ENCODE results near the gene GDI1. TPM values are rescaled to one million over a fixed set of nuclear protein-coding genes. Genes with fewer than 3 reads are reported as not detected.

The GDI1 gene
- total RNA-seq, 1 donor from 2014 or later = 108 TPM

- no peak for TF ChIP-seq CTCF (IDR thresholded peaks at IDR 0.05)
- no peaks in the 10 kb centered on the region for H3K9me3 ChIP-seq
- H3K27ac ChIP-seq = no peak overlapping the region
- H3K27me3 ChIP-seq = no peaks in the 10 kb centered on the region
- DNase-seq = no peak
- ATAC-seq = no peak
- peaks cover 5% of the 10 kb centered on the region for H3K36me3 ChIP-seq
- intact Hi-C loops (cut with DNase I) = no loop called here
- H3K4me3 ChIP-seq = no peak overlapping the region
- H3K4me1 ChIP-seq = no peaks in the 10 kb centered on the region
Observed at GRCh38 chrX:154471839-154472684, 35.1 kb downstream of the GDI1 start.

DNA sequence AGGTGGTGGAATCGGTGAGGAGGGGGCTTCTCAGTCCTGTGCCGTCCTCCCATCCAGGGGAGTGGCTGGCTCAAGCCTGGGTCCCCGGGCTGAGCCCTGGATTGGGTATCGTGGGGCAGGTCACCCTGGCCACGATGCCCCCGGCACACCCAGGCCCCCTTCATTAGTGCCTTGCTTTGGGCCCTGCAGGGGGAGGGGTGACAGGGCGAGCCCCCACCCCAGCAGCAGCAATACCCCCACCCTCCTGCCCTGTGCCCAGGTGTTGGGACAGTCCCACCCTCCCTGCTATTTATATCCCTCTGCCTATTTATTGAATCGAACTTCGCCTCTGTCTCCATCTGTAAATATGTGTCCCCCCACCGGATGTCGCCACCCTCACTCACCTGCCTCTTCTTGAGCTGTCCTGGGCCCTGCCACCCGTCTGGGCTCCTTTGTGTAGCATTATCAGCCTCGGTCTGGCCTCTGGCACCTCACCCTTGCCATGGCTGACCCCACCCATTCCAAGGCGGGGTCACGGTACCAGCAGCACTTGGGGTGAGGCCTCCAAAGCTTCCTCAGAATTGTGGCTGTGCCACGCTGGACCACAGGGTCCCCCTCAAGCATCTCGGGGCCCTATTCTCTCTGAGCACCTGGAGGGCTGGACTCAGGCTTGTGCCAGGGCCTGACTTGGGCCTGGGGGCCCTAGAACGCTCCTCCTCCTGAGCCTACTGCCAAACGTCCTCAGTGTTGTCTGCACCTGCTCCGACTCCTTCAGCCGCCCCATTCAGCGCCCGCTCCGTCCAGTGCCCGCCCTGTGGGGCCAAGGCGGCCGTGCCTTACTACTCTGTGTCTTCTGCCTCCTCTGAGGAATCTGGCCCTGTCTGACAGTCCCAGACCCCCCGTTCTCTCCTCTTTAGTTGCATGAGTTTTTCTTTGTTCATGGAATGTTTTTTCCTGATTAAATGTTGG, 36.0 kb downstream of the GDI1 start:
- intact Hi-C loops (cut with DNase I) = no loop called here
- Histone ChIP-seq H3K27me3 (no peaks in the 10 kb centered on the region), H3K4me1 (no peaks in the 10 kb centered on the region), H3K9me3 (no peaks in the 10 kb centered on the region), H3K27ac (no peak overlapping the region), H3K36me3 (peaks cover 5% of the 10 kb centered on the region), H3K4me3 (no peak overlapping the region)
- ATAC-seq (no peak), DNase-seq (no peak)
- TF ChIP-seq CTCF (IDR thresholded peaks at IDR 0.05) = no peak

GRCh38 chrX:154473683-154474082, 36.7 kb downstream of the GDI1 start:
- intact Hi-C loops (cut with DNase I) = no loop called here
- ATAC-seq (no peak), DNase-seq (no peak)
- Histone ChIP-seq H3K27me3 (no peaks in the 10 kb centered on the region), H3K27ac (no peak overlapping the region), H3K36me3 (peaks cover 5% of the 10 kb centered on the region), H3K4me1 (no peaks in the 10 kb centered on the region), H3K4me3 (no peak overlapping the region), H3K9me3 (no peaks in the 10 kb centered on the region)
- no peak for TF ChIP-seq CTCF (IDR thresholded peaks at IDR 0.05)

- no peaks in the 10 kb centered on the region for H3K36me3 ChIP-seq
- TF ChIP-seq CTCF (IDR thresholded peaks at IDR 0.05) = no peak
- no peaks in the 10 kb centered on the region for H3K27me3 ChIP-seq
- intact Hi-C loops (cut with DNase I) = no loop called here
- no peak overlapping the region for H3K27ac ChIP-seq
- H3K9me3 ChIP-seq = no peaks in the 10 kb centered on the region
- no peaks in the 10 kb centered on the region for H3K4me1 ChIP-seq
- no peak for ATAC-seq
- no peak overlapping the region for H3K4me3 ChIP-seq
- peak; percentile 10 for DNase-seq
Observed at GRCh38 chrX:154476821-154477220, 39.9 kb downstream of the GDI1 start.

- Histone ChIP-seq H3K4me1 (no peaks in the 10 kb centered on the region), H3K27ac (peak overlapping the region; percentile 80), H3K9me3 (no peaks in the 10 kb centered on the region), H3K4me3 (peak overlapping the region; percentile 51), H3K36me3 (no peaks in the 10 kb centered on the region), H3K27me3 (no peaks in the 10 kb centered on the region)
- ATAC-seq = no peak
- no peak for TF ChIP-seq CTCF (IDR thresholded peaks at IDR 0.05)
- DNase-seq = peak; percentile 57
- intact Hi-C loops (cut with DNase I) = no loop called here
Observed at GRCh38 chrX:154477891-154478477, 41.0 kb downstream of the GDI1 start.
